Mucosa of descending colon (tissue), 3 donors: Measurements from ENCODE around the gene RXFP4. TPM values are rescaled to one million over a fixed set of nuclear protein-coding genes. Genes with fewer than 3 reads are reported as not detected.

Experiments used
- ATAC-seq: fragments of 200-7000 bp; cut with Tn5 transposase; one replicate; pipeline ENCODE4 v1.9.1; 2020; ENCODE audit warnings: mild to moderate bottlenecking, moderate library complexity
- DNase-seq, 3 donors: peaks; one replicate each; pipeline ENCODE4 v3.0.0-alpha.2; 2020
- H3K36me3 ChIP-seq: fragments of 200-600 bp; one replicate; pipeline ENCODE4 v1.8.0; 2021; ENCODE audit warnings: low read depth, mild to moderate bottlenecking
- H3K4me1 ChIP-seq: fragments of 200-600 bp; one replicate; pipeline ENCODE4 v1.8.0; 2021; ENCODE audit warnings: low read depth, mild to moderate bottlenecking
- H3K4me3 ChIP-seq: fragments of 200-600 bp; one replicate; pipeline ENCODE4 v1.8.0; 2021; ENCODE audit warnings: mild to moderate bottlenecking
- H3K9me3 ChIP-seq: fragments of 200-600 bp; one replicate; pipeline ENCODE4 v1.8.0; 2021; ENCODE audit warnings: mild to moderate bottlenecking
- CTCF ChIP-seq: fragments of 200-600 bp; IDR thresholded peaks from one replicate; pipeline ENCODE4 v1.8.0; 2022; ENCODE audit warnings: antibody characterized with exemption, mild to moderate bottlenecking
- intact Hi-C, 2 donors: fragments of 100-400 bp; cut with DNase I in 1 of 2; cut with micrococcal nuclease in 1 of 2; formaldehyde crosslinking; loops; one replicate each; pipeline versions ENCODE4 v1.11.0 to v1.11.1; 2022; cut with DNase I, micrococcal nuclease
- total RNA-seq, 3 donors: library from RNA; stranded (reverse); fragmentation: NEBNext Ultra II Directional in 2 of 3; extraction: Animal tissue kit (Norgen Biotek cat#: 25700) in 2 of 3; gene quantifications; one replicate each; pipeline versions ENCODE4 v1.2.1 to v1.2.4, GENCODE V29; 2021 to 2023
- donor health status: DM: no; HTN: no; CAD: no; lungs with moderate emphysema.
- donor health status: DM: no; HTN: no; CAD: no.
- donor health status: DM: no; HTN: yes; CAD: no.

Gene RXFP4
- total RNA-seq, 3 donors from 2014 or later = 1.2 to 4.2 (median 3.3) TPM

GRCh38 chr1:155940482-155940992 lies 901 bp upstream of the RXFP4 start:
- peak; percentile 72 for ATAC-seq
- H3K9me3 ChIP-seq = no peaks in the 10 kb centered on the region
- peaks cover 35% of the 10 kb centered on the region for H3K4me1 ChIP-seq
- TF ChIP-seq CTCF = no peak
- no peak overlapping the region for H3K4me3 ChIP-seq
- DNase-seq = peak in 2 of 3 donors; percentile 68 to 81
- intact Hi-C loops = no loop called here
- no peaks in the 10 kb centered on the region for H3K36me3 ChIP-seq

- ATAC-seq (peak; percentile 32), DNase-seq (peak; percentile 41 to 72 (median 71))
- Histone ChIP-seq H3K9me3 (no peaks in the 10 kb centered on the region), H3K36me3 (no peaks in the 10 kb centered on the region), H3K4me3 (no peak overlapping the region), H3K4me1 (peaks cover 40% of the 10 kb centered on the region)
- TF ChIP-seq CTCF = no peak
- intact Hi-C loops = no loop called here
Measured at GRCh38 chr1:155941845-155942531, 550 bp downstream of the RXFP4 start.

- Histone ChIP-seq H3K4me1 (peaks cover 40% of the 10 kb centered on the region), H3K9me3 (no peaks in the 10 kb centered on the region), H3K4me3 (no peak overlapping the region), H3K36me3 (no peaks in the 10 kb centered on the region)
- intact Hi-C loops = no loop called here
- no peak for TF ChIP-seq CTCF
- DNase-seq (peak in 2 of 3 donors; percentile 79 to 83), ATAC-seq (peak; percentile 38)
Measured at GRCh38 chr1:155942578-155943141, 1.2 kb downstream of the RXFP4 start.

DNA sequence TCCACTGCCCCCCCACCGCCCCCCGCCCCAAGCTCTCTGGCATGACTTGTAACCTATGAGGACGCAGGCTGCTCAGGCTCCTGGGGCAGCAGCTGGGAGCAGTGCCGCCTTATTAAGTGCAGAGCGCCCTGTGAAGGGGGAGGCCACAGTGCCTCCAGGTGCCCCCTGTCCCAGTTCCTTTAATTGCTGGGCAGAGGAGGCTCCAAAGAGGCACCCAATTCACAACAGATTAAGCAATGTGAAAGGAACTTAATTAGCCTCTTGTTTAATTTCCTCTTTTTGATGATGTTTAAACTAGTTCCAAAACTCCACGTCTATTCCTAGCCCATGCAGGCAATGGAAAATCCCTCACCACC lies 3.0 kb downstream of the RXFP4 start:
- Histone ChIP-seq H3K9me3 (no peaks in the 10 kb centered on the region), H3K4me3 (no peak overlapping the region), H3K36me3 (peaks cover 4% of the 10 kb centered on the region), H3K4me1 (peaks cover 40% of the 10 kb centered on the region)
- intact Hi-C loops = no loop called here
- ATAC-seq (no peak), DNase-seq (peak in 1 of 3 donors; percentile 45)
- TF ChIP-seq CTCF = no peak

GRCh38 chr1:155946633-155947219 lies 5.3 kb downstream of the RXFP4 start:
- Histone ChIP-seq H3K9me3 (no peaks in the 10 kb centered on the region), H3K4me1 (peaks cover 27% of the 10 kb centered on the region), H3K4me3 (no peak overlapping the region), H3K36me3 (peaks cover 22% of the 10 kb centered on the region)
- DNase-seq (no peak), ATAC-seq (no peak)
- intact Hi-C loops = no loop called here
- no peak for TF ChIP-seq CTCF
